ENCODE data around the gene PPARD. TPM values are rescaled to one million over a fixed set of nuclear protein-coding genes. Genes with fewer than 3 reads are reported as not detected.

PPARD gene
- polyA plus RNA-seq, 1 donor from 2014 or later, result 1.3 TPM

GRCh38 chr6:35471836-35472345 lies 129.5 kb downstream of the PPARD start:
- no peak overlapping the region for H3K9ac ChIP-seq (ENCODE audit: low read length)
- H3K27me3 ChIP-seq (ENCODE audit: insufficient read depth, low read depth, low read length), result no peaks in the 10 kb centered on the region
- no peaks in the 10 kb centered on the region for H3K36me3 ChIP-seq (ENCODE audit: insufficient read depth, low read length)
- H3K27ac ChIP-seq (ENCODE audit: low read length), result no peak overlapping the region
- no peaks in the 10 kb centered on the region for H3F3A ChIP-seq (ENCODE audit: insufficient read depth, low read length, poor library complexity, severe bottlenecking)
- H3K79me2 ChIP-seq (replicated peaks; ENCODE audit: insufficient read depth, low read length), result no peaks in the 10 kb centered on the region
- no peak overlapping the region for H3K4me3 ChIP-seq (ENCODE audit: low read length)
- H3K9me2 ChIP-seq (ENCODE audit: insufficient read depth, low read length), result no peaks in the 10 kb centered on the region
- H3K9me3 ChIP-seq (ENCODE audit: low read length), result no peaks in the 10 kb centered on the region
- no peaks in the 10 kb centered on the region for H4K20me1 ChIP-seq (ENCODE audit: insufficient read depth)
- H3K4me2 ChIP-seq (ENCODE audit: low read length), result no peak overlapping the region
- TF ChIP-seq RAD21 (conservative IDR thresholded peaks at IDR 0.05), result no peak
- TF ChIP-seq SMC3 (conservative IDR thresholded peaks at IDR 0.05; ENCODE audit: poor library complexity), result no peak
- no peak for TF ChIP-seq REST (IDR thresholded peaks at IDR 0.05; ENCODE audit: borderline replicate concordance)
- TF ChIP-seq EZH2 (IDR thresholded peaks at IDR 0.05; ENCODE audit: borderline replicate concordance, insufficient read depth, low read length, poor library complexity, severe bottlenecking), result no peak
- TF ChIP-seq MXI1 (conservative IDR thresholded peaks at IDR 0.05; ENCODE audit: poor library complexity, severe bottlenecking), result no peak
- no peak for TF ChIP-seq EP300 (conservative IDR thresholded peaks at IDR 0.05; ENCODE audit: poor library complexity, severe bottlenecking)
- TF ChIP-seq CTCF (IDR thresholded peaks at IDR 0.05; ENCODE audit: poor library complexity, severe bottlenecking), result no peak
- no peak for TF ChIP-seq TAF1 (IDR thresholded peaks at IDR 0.05; ENCODE audit: low read depth)
- TF ChIP-seq POLR2AphosphoS5 (IDR thresholded peaks at IDR 0.05), result no peak
- H2AFZ ChIP-seq (ENCODE audit: low read depth, low read length), result no peak overlapping the region

GRCh38 chr6:35473075-35473849 lies 130.9 kb downstream of the PPARD start:
- no peak overlapping the region for H3K4me3 ChIP-seq (ENCODE audit: low read length)
- no peaks in the 10 kb centered on the region for H3K27me3 ChIP-seq (ENCODE audit: insufficient read depth, low read depth, low read length)
- H3K9me2 ChIP-seq (ENCODE audit: insufficient read depth, low read length), result no peaks in the 10 kb centered on the region
- H3F3A ChIP-seq (ENCODE audit: insufficient read depth, low read length, poor library complexity, severe bottlenecking), result no peaks in the 10 kb centered on the region
- no peaks in the 10 kb centered on the region for H3K9me3 ChIP-seq (ENCODE audit: low read length)
- no peak overlapping the region for H3K27ac ChIP-seq (ENCODE audit: low read length)
- TF ChIP-seq TAF1 (IDR thresholded peaks at IDR 0.05; ENCODE audit: low read depth) (no peak), REST (IDR thresholded peaks at IDR 0.05; ENCODE audit: borderline replicate concordance) (no peak), EZH2 (IDR thresholded peaks at IDR 0.05; ENCODE audit: borderline replicate concordance, insufficient read depth, low read length, poor library complexity, severe bottlenecking) (no peak), SMC3 (conservative IDR thresholded peaks at IDR 0.05; ENCODE audit: poor library complexity) (no peak), RAD21 (conservative IDR thresholded peaks at IDR 0.05) (no peak), CTCF (IDR thresholded peaks at IDR 0.05; ENCODE audit: poor library complexity, severe bottlenecking) (no peak), POLR2AphosphoS5 (IDR thresholded peaks at IDR 0.05) (no peak), MXI1 (conservative IDR thresholded peaks at IDR 0.05; ENCODE audit: poor library complexity, severe bottlenecking) (no peak), EP300 (conservative IDR thresholded peaks at IDR 0.05; ENCODE audit: poor library complexity, severe bottlenecking) (no peak)
- no peaks in the 10 kb centered on the region for H3K79me2 ChIP-seq (replicated peaks; ENCODE audit: insufficient read depth, low read length)
- no peak overlapping the region for H3K4me2 ChIP-seq (ENCODE audit: low read length)
- no peaks in the 10 kb centered on the region for H3K36me3 ChIP-seq (ENCODE audit: insufficient read depth, low read length)
- H4K20me1 ChIP-seq (ENCODE audit: insufficient read depth), result no peaks in the 10 kb centered on the region
- no peak overlapping the region for H2AFZ ChIP-seq (ENCODE audit: low read depth, low read length)
- H3K9ac ChIP-seq (ENCODE audit: low read length), result no peak overlapping the region

Measured in neural cell (in vitro differentiated cells).